SH-SY5Y (cell line): ENCODE data around the gene SPINK8.
"Not testable (repeated sequence)": the region's sequence is repeated elsewhere in the genome, so short reads cannot be mapped to it uniquely, and the experiment has no call there.

Source experiments
- GATA2 ChIP-seq: IDR thresholded peaks from 2 replicates; pipeline ENCODE4 v1.6.1; 2011; ENCODE audit warnings: mild to moderate bottlenecking, low read depth, low read length
- GATA3 ChIP-seq: IDR thresholded peaks from 2 replicates; pipeline ENCODE4 v1.6.1; 2011; ENCODE audit warnings: low read depth, mild to moderate bottlenecking, low read length, moderate library complexity

Gene SPINK8

GRCh38 chr3:48333346-48334245 lies at the start of gene SPINK8:
Gene SPINK8, minus strand, starts transcription at chr3:48333661. Its CDS starts 5,320 bp downstream, at chr3:48328341.
- not testable (repeated sequence) for TF ChIP-seq GATA3, GATA2

- TF ChIP-seq GATA3 (no peak), GATA2 (peak; percentile 68; the same call in 1 of the 2 replicates)
Measured at GRCh38 chr3:48372862-48373435, 39.5 kb upstream of the SPINK8 start.

- TF ChIP-seq GATA2 (no peak), GATA3 (no peak)
Measured at GRCh38 chr3:48372377-48372770, 38.9 kb upstream of the SPINK8 start.

- TF ChIP-seq GATA2 (no peak), GATA3 (no peak)
Measured at GRCh38 chr3:48371651-48372376, 38.4 kb upstream of the SPINK8 start, which contains the start of gene FBXW12. Gene FBXW12, plus strand, starts transcription at chr3:48372219. Its CDS starts 549 bp downstream, at chr3:48372768.

GRCh38 chr3:48370333-48370713 lies 36.9 kb upstream of the SPINK8 start:
- TF ChIP-seq GATA3 (no peak), GATA2 (no peak)

GRCh38 chr3:48369693-48370332 lies 36.4 kb upstream of the SPINK8 start:
- TF ChIP-seq GATA2 (no peak), GATA3 (no peak)

- TF ChIP-seq GATA3 = no peak
Measured at GRCh38 chr3:48367201-48367600, 33.7 kb upstream of the SPINK8 start.

GRCh38 chr3:48364840-48365239 lies 31.4 kb upstream of the SPINK8 start:
- TF ChIP-seq GATA3 = no peak
- no peak for TF ChIP-seq GATA2

GRCh38 chr3:48361928-48362327 lies 28.5 kb upstream of the SPINK8 start:
- TF ChIP-seq GATA2 (no peak), GATA3 (no peak)

GRCh38 chr3:48356419-48356818 lies 23.0 kb upstream of the SPINK8 start:
- TF ChIP-seq GATA2 (no peak), GATA3 (no peak)

GRCh38 chr3:48353987-48354386 lies 20.5 kb upstream of the SPINK8 start:
- no peak for TF ChIP-seq GATA2
- TF ChIP-seq GATA3 = no peak

GRCh38 chr3:48352546-48352945 lies 19.1 kb upstream of the SPINK8 start:
- TF ChIP-seq GATA2 = peak; percentile 84
- peak; percentile 51; the same call in 1 of the 2 replicates for TF ChIP-seq GATA3

- TF ChIP-seq GATA2 (peak; percentile 87), GATA3 (peak; percentile 65)
Measured at GRCh38 chr3:48347500-48347899, 14.0 kb upstream of the SPINK8 start.

- peak; percentile 73 for TF ChIP-seq GATA3
- TF ChIP-seq GATA2 = peak; percentile 39; the same call in 1 of the 2 replicates
Measured at GRCh38 chr3:48345946-48346572, 12.6 kb upstream of the SPINK8 start.
